Cardiac fibroblast (primary cell): ENCODE results near the gene NLRC5.

ENCODE experiments used
- DNase-seq, 2 donors: peaks; one replicate each; pipeline versions ENCODE4 v3.0.0 to v3.0.0-alpha.2; 2010; ENCODE audit warnings: low read depth in 2 of 2
- H3K4me3 ChIP-seq, 2 donors: replicated peaks in 1 of 2; 1 replicate in 1 of 2; 2 replicates in 1 of 2; pipeline ENCODE4 v1.5.1; 2011; ENCODE audit warnings: low read depth in 2 of 2, low read length in 2 of 2, mild to moderate bottlenecking in 2 of 2, moderate library complexity in 1 of 2
- CTCF ChIP-seq: IDR thresholded peaks from one replicate; pipeline ENCODE4 v1.5.1; 2011; ENCODE audit warnings: low read depth, mild to moderate bottlenecking, low read length, inconsistent platforms

The NLRC5 gene

GRCh38 chr16:57030346-57030902, 41.1 kb downstream of the NLRC5 start:
- no peak for DNase-seq
- no peak overlapping the region for H3K4me3 ChIP-seq
- TF ChIP-seq CTCF: no peak

- DNase-seq: no peak
- H3K4me3 ChIP-seq: no peak overlapping the region
- TF ChIP-seq CTCF: no peak
Observed at GRCh38 chr16:57031156-57031555, 41.8 kb downstream of the NLRC5 start.

- no peak for TF ChIP-seq CTCF
Observed at GRCh38 chr16:57032346-57032745, 43.0 kb downstream of the NLRC5 start.

GRCh38 chr16:57032931-57033330, 43.6 kb downstream of the NLRC5 start:
- TF ChIP-seq CTCF: no peak
- no peak for DNase-seq
- no peak overlapping the region for H3K4me3 ChIP-seq

More at GRCh38 chr16:57032346-57032745, 43.0 kb downstream of the NLRC5 start:
- H3K4me3 ChIP-seq: no peak overlapping the region
- no peak for DNase-seq

GRCh38 chr16:57036315-57036714, 47.0 kb downstream of the NLRC5 start:
- DNase-seq: no peak
- no peak overlapping the region for H3K4me3 ChIP-seq
- no peak for TF ChIP-seq CTCF

- no peak for TF ChIP-seq CTCF
- no peak for DNase-seq
- no peak overlapping the region for H3K4me3 ChIP-seq
Observed at GRCh38 chr16:57036945-57037344, 47.6 kb downstream of the NLRC5 start.

GRCh38 chr16:57038166-57038565, 48.8 kb downstream of the NLRC5 start:
- no peak for TF ChIP-seq CTCF
- DNase-seq: peak; percentile 29 to 76
- H3K4me3 ChIP-seq: no peak overlapping the region
